ENCODE measurements around the gene TSPAN2.

DNA sequence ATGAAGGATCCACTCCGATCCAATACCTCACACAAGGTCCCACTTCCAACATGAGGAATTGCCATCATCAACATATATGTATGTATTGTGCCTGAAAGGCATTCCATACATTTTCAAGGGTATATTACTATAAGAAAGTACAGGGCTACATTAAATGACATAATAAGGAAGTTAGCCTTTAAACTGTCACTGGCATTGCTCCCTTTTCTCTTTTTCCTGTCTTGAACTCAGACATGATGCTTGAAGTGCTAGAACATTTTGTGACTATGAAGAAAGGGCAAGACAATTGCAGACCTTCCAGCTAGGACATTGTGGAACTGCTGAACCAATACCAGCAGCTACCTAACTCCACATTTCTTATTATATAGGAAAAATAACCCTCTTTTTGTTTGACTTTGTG lies 2.9 kb upstream of the TSPAN2 start:
- TF ChIP-seq, protein P1, sequence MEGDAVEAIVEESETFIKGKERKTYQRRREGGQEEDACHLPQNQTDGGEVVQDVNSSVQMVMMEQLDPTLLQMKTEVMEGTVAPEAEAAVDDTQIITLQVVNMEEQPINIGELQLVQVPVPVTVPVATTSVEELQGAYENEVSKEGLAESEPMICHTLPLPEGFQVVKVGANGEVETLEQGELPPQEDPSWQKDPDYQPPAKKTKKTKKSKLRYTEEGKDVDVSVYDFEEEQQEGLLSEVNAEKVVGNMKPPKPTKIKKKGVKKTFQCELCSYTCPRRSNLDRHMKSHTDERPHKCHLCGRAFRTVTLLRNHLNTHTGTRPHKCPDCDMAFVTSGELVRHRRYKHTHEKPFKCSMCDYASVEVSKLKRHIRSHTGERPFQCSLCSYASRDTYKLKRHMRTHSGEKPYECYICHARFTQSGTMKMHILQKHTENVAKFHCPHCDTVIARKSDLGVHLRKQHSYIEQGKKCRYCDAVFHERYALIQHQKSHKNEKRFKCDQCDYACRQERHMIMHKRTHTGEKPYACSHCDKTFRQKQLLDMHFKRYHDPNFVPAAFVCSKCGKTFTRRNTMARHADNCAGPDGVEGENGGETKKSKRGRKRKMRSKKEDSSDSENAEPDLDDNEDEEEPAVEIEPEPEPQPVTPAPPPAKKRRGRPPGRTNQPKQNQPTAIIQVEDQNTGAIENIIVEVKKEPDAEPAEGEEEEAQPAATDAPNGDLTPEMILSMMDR (IDR thresholded peaks at IDR 0.05), result no peak
- no peak for TF ChIP-seq POLR2A (IDR thresholded peaks at IDR 0.05)

Measured in body of pancreas (tissue), 4 donors.